ENCODE results near the gene HEXIM1.

Gene HEXIM1

DNA sequence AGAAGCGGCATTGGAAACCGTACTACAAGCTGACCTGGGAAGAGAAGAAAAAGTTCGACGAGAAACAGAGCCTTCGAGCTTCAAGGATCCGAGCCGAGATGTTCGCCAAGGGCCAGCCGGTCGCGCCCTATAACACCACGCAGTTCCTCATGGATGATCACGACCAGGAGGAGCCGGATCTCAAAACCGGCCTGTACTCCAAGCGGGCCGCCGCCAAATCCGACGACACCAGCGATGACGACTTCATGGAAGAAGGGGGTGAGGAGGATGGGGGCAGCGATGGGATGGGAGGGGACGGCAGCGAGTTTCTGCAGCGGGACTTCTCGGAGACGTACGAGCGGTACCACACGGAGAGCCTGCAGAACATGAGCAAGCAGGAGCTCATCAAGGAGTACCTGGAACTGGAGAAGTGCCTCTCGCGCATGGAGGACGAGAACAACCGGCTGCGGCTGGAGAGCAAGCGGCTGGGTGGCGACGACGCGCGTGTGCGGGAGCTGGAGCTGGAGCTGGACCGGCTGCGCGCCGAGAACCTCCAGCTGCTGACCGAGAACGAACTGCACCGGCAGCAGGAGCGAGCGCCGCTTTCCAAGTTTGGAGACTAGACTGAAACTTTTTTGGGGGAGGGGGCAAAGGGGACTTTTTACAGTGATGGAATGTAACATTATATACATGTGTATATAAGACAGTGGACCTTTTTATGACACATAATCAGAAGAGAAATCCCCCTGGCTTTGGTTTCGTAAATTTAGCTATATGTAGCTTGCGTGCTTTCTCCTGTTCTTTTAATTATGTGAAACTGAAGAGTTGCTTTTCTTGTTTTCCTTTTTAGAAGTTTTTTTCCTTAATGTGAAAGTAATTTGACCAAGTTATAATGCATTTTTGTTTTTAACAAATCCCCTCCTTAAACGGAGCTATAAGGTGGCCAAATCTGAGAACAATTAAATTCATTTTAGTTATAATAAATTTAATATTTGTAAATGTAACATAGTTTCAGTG is 1.7 kb downstream of the HEXIM1 start:
- H3K27ac ChIP-seq (ENCODE audit: low read depth, low read length), result peak overlapping the region; percentile 48; the same call in 1 of the 2 replicates

GRCh38 chr17:45150911-45151809 is 2.9 kb downstream of the HEXIM1 start:
- Histone ChIP-seq H3K4me3 (ENCODE audit: low read length) (peak overlapping the region; percentile 84), H3K9ac (ENCODE audit: low read depth, low read length) (peak overlapping the region; percentile 24; the same call in 1 of the 2 replicates), H3K36me3 (ENCODE audit: insufficient read depth, low read length) (no peaks in the 10 kb centered on the region), H3K9me3 (ENCODE audit: insufficient read depth, low read depth, low read length) (no peaks in the 10 kb centered on the region), H3K27me3 (ENCODE audit: insufficient read depth, low read length) (no peaks in the 10 kb centered on the region), H3K27ac (ENCODE audit: low read depth, low read length) (no peak overlapping the region), H3K4me1 (ENCODE audit: insufficient read depth, low read length) (peaks cover 18% of the 10 kb centered on the region)
- 65% methylated on average over 6 of the region's 8 CpGs for WGBS

More for the DNA sequence above, 1.7 kb downstream of the HEXIM1 start:
- no peaks in the 10 kb centered on the region for H3K27me3 ChIP-seq (ENCODE audit: insufficient read depth, low read length)
- no peaks in the 10 kb centered on the region for H3K9me3 ChIP-seq (ENCODE audit: insufficient read depth, low read depth, low read length)
- H3K4me3 ChIP-seq (ENCODE audit: low read length), result peak overlapping the region; percentile 84
- WGBS, result 2% methylated on average over 55 of the region's 56 CpGs
- H3K4me1 ChIP-seq (ENCODE audit: insufficient read depth, low read length), result peaks cover 20% of the 10 kb centered on the region
- H3K36me3 ChIP-seq (ENCODE audit: insufficient read depth, low read length), result no peaks in the 10 kb centered on the region
- H3K9ac ChIP-seq (ENCODE audit: low read depth, low read length), result peak overlapping the region; percentile 64

- Histone ChIP-seq H3K4me1 (ENCODE audit: insufficient read depth, low read length) (peaks cover 21% of the 10 kb centered on the region), H3K36me3 (ENCODE audit: insufficient read depth, low read length) (no peaks in the 10 kb centered on the region), H3K27ac (ENCODE audit: low read depth, low read length) (no peak overlapping the region), H3K9ac (ENCODE audit: low read depth, low read length) (no peak overlapping the region), H3K27me3 (ENCODE audit: insufficient read depth, low read length) (no peaks in the 10 kb centered on the region), H3K4me3 (ENCODE audit: low read length) (no peak overlapping the region), H3K9me3 (ENCODE audit: insufficient read depth, low read depth, low read length) (no peaks in the 10 kb centered on the region)
- WGBS, result 96% methylated on average over 4 of the region's 4 CpGs
These were observed 6.8 kb downstream of the HEXIM1 start for GRCh38 chr17:45155029-45155428.

GRCh38 chr17:45155483-45155882 is 7.2 kb downstream of the HEXIM1 start:
- Histone ChIP-seq H3K27me3 (ENCODE audit: insufficient read depth, low read length) (no peaks in the 10 kb centered on the region), H3K4me3 (ENCODE audit: low read length) (no peak overlapping the region), H3K9me3 (ENCODE audit: insufficient read depth, low read depth, low read length) (no peaks in the 10 kb centered on the region), H3K4me1 (ENCODE audit: insufficient read depth, low read length) (peaks cover 22% of the 10 kb centered on the region), H3K27ac (ENCODE audit: low read depth, low read length) (no peak overlapping the region), H3K9ac (ENCODE audit: low read depth, low read length) (no peak overlapping the region), H3K36me3 (ENCODE audit: insufficient read depth, low read length) (no peaks in the 10 kb centered on the region)
- WGBS, result 93% methylated on average over 2 of the region's 2 CpGs

DNA sequence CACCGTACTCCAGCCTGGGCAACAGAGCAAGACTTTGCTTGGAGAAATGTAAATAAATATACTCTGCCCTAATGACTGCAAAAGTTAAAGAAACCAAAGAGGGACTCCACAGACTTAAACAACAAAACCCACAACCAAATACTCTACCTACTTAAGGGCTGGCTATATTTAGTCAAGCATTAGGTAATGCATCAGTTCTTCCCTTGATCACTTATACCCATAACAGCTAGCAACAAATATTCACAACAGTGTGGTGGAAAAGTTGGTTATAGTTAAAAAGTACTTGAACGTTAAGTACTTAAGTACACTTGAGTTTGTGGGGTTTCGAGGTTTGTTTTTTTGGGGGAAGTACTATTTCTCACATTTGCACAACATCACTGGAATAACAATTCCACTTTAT is 8.0 kb downstream of the HEXIM1 start:
- Histone ChIP-seq H3K9me3 (ENCODE audit: insufficient read depth, low read depth, low read length) (no peaks in the 10 kb centered on the region), H3K27ac (ENCODE audit: low read depth, low read length) (no peak overlapping the region), H3K27me3 (ENCODE audit: insufficient read depth, low read length) (no peaks in the 10 kb centered on the region), H3K4me3 (ENCODE audit: low read length) (no peak overlapping the region), H3K9ac (ENCODE audit: low read depth, low read length) (no peak overlapping the region), H3K36me3 (ENCODE audit: insufficient read depth, low read length) (no peaks in the 10 kb centered on the region), H3K4me1 (ENCODE audit: insufficient read depth, low read length) (peaks cover 14% of the 10 kb centered on the region; the same call in 1 of the 2 replicates)
- 100% methylated on average over 1 of the region's 3 CpGs for WGBS

DNA sequence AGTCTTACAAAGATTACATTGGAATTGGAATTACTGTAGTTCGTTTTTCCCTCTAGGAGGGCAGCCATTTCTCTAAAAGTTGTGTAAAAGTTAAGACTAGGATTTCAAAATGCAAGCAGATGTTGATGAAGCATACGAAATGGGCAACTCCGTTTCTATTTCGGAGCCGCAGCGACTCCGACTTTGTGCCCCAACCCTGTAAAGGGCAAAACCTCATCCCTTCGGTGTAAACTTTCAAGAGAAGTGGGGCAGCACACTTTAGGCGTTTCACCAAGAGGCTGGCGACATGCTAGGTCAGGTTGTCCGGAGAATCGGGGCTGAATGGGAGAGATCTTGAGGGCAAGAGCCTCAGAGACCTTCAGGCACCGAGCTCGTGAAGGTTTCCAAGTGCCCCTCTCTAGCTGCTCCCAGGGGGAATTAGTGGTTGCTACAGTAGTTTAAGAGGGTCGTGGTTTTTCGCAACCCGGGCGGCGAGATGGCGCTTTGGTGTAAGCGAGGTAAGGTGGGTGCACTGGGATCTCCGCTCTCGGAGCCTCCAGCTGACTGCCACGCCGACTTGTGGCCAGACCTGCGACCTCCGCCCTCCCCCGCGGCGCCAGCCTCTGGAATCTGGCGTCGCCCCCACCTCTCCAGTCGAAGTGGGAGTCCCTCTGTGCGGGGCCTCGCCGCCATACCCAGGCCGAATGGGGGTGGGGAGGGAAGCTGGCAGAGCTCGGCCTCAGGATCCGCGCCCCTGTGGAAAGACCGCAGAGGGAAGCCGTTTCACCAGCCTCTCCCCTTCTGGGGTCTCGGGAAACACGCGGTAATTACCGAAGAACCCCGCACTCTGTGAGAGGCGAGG is 12.4 kb downstream of the HEXIM1 start:
- Histone ChIP-seq H3K9me3 (ENCODE audit: insufficient read depth, low read depth, low read length) (no peaks in the 10 kb centered on the region), H3K27me3 (ENCODE audit: insufficient read depth, low read length) (no peaks in the 10 kb centered on the region), H3K9ac (ENCODE audit: low read depth, low read length) (peak overlapping the region; percentile 99), H3K4me3 (ENCODE audit: low read length) (peak overlapping the region; percentile 83), H3K27ac (ENCODE audit: low read depth, low read length) (peak overlapping the region; percentile 99), H3K4me1 (ENCODE audit: insufficient read depth, low read length) (peaks cover 18% of the 10 kb centered on the region), H3K36me3 (ENCODE audit: insufficient read depth, low read length) (0 out of 2 replicates have a peak, but pooled peaks cover 4% of the 10 kb centered on the region)
- 1% methylated on average over 48 of the region's 48 CpGs for WGBS

DNA sequence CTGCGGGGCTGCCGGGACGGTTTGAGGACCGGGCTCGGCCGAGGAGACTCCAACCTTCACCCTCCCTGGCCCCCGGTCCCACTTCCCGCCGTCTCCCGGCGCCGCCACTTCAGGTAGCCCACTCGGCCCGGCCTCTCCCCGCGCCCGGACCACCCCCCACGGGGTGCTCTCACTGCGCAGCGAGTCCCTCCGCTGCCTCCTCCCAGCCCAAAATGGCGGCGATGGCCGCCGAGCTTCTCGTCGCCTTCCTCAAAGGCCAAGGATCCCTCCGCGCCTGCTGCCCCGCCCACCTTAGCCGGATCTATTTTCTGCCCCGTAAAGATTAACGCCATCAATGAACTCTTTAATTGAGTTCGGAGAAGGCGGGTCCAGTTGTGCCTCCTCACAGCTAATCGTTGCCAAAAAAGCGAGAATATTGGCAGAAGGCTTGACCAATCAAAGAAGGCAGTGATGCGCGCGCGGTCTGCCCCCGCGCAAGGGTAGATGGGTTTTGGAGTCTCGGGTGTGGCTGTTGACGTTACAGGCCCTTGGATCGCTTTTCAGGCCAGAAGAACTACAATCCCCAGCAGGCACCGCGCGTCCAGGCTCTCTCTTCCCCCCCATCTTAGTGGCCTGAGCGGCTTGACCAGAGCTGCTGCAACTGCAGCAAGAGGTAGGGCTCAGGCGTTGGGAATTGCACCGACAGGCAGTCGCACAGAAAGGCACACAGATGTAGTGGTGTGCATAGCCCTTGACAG is 13.2 kb downstream of the HEXIM1 start, which contains the start of gene HEXIM2:
Gene HEXIM2, plus strand, starts transcription at position 588 of the 737 bp plus-strand sequence. CDS start 919 bp downstream, outside the sequence.
- Histone ChIP-seq H3K9me3 (ENCODE audit: insufficient read depth, low read depth, low read length) (no peaks in the 10 kb centered on the region), H3K36me3 (ENCODE audit: insufficient read depth, low read length) (0 out of 2 replicates have a peak, but pooled peaks cover 4% of the 10 kb centered on the region), H3K27ac (ENCODE audit: low read depth, low read length) (peak within 1 kb of the TSS; percentile 99), H3K4me1 (ENCODE audit: insufficient read depth, low read length) (peaks cover 18% of the 10 kb centered on the region), H3K4me3 (ENCODE audit: low read length) (peak within 1 kb of the TSS; percentile 83), H3K27me3 (ENCODE audit: insufficient read depth, low read length) (no peaks in the 10 kb centered on the region), H3K9ac (ENCODE audit: low read depth, low read length) (peak within 1 kb of the TSS; percentile 99)
- WGBS, result under 1% methylated on average over 53 of the region's 53 CpGs

- Histone ChIP-seq H3K4me3 (ENCODE audit: low read length) (peak overlapping the region; percentile 62), H3K9ac (ENCODE audit: low read depth, low read length) (peak overlapping the region; percentile 67), H3K27ac (ENCODE audit: low read depth, low read length) (peak overlapping the region; percentile 76), H3K36me3 (ENCODE audit: insufficient read depth, low read length) (0 out of 2 replicates have a peak, but pooled peaks cover 4% of the 10 kb centered on the region), H3K9me3 (ENCODE audit: insufficient read depth, low read depth, low read length) (no peaks in the 10 kb centered on the region), H3K4me1 (ENCODE audit: insufficient read depth, low read length) (peaks cover 18% of the 10 kb centered on the region), H3K27me3 (ENCODE audit: insufficient read depth, low read length) (no peaks in the 10 kb centered on the region)
- WGBS, result 71% methylated on average over 9 of the region's 9 CpGs
These were observed 13.9 kb downstream of the HEXIM1 start for GRCh38 chr17:45162025-45162687.

DNA sequence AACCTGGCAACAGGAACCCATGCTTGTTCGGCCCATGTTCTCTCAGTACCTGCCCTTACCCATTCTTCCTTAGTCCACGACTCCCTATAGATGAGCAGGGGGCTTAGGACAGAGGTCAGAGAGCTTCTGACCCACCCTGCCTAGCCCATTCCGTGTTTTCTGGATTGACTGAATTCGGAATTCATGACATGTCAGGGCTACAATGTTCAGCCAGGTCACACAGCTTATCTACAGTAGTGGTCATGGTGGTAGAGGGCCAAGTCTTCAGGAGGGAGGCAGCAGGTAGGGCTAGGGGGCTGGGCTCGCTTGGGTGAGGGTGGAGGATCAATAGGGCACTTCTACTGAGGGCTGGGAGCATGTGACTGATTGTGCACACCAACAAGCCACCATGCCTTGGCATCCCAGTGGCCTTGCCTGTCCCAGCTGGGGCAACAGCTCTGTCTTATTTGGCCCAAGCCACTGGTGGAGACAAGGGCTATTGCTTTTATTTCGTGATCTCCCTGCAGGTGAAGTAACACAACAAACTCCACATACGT is 16.5 kb downstream of the HEXIM1 start:
- no peak overlapping the region for H3K9ac ChIP-seq (ENCODE audit: low read depth, low read length)
- H3K27me3 ChIP-seq (ENCODE audit: insufficient read depth, low read length), result no peaks in the 10 kb centered on the region
- H3K36me3 ChIP-seq (ENCODE audit: insufficient read depth, low read length), result peaks cover 4% of the 10 kb centered on the region; the same call in 1 of the 2 replicates
- no peaks in the 10 kb centered on the region for H3K9me3 ChIP-seq (ENCODE audit: insufficient read depth, low read depth, low read length)
- H3K27ac ChIP-seq (ENCODE audit: low read depth, low read length), result no peak overlapping the region
- WGBS, result 93% methylated on average over 7 of the region's 7 CpGs
- H3K4me3 ChIP-seq (ENCODE audit: low read length), result no peak overlapping the region
- H3K4me1 ChIP-seq (ENCODE audit: insufficient read depth, low read length), result peaks cover 12% of the 10 kb centered on the region
